HepG2 (cell line): ENCODE results near the gene ABHD1. TPM values are rescaled to one million over a fixed set of nuclear protein-coding genes. Genes with fewer than 3 reads are reported as not detected.
A peak's percentile ranks its signal among the peaks of the same experiment; 100 is the strongest.

Experiments
- CEBPB ChIP-seq: IDR thresholded peaks from 2 replicates; pipeline ENCODE4 v1.6.1; 2011; ENCODE audit warnings: low read depth, low read length, improper control_type of control experiment, borderline replicate concordance
- FLYWCH1 ChIP-seq: sonication (generic); formaldehyde crosslinking; IDR thresholded peaks from 2 replicates; pipeline ENCODE4 v1.8.1; 2023; ENCODE audit warnings: mild to moderate bottlenecking, missing genetic modification reagents
- GLI4 ChIP-seq: sonication (generic); formaldehyde crosslinking; IDR thresholded peaks from 2 replicates; pipeline ENCODE4 v1.5.1; 2020; ENCODE audit warnings: missing genetic modification reagents, mild to moderate bottlenecking, moderate library complexity, borderline replicate concordance
- HMG20A ChIP-seq: IDR thresholded peaks from 2 replicates; pipeline ENCODE4 v1.6.1; 2016; ENCODE audit warnings: borderline replicate concordance
- ISL2 ChIP-seq: sonication (generic); formaldehyde crosslinking; IDR thresholded peaks from 2 replicates; pipeline ENCODE4 v1.5.0; 2020; ENCODE audit warnings: missing genetic modification reagents
- ISX ChIP-seq: sonication (generic); formaldehyde crosslinking; conservative IDR thresholded peaks from 2 replicates; pipeline ENCODE4 v1.5.0; 2020; ENCODE audit warnings: missing genetic modification reagents
- KLF16 ChIP-seq, 2 experiments: sonication (generic) in 1 of 2; formaldehyde crosslinking in 1 of 2; IDR thresholded peaks; 2 replicates each; pipeline versions ENCODE4 v1.6.1 to v1.8.0; 2016 to 2023; ENCODE audit warnings: missing genetic modification reagents in 2 of 2, missing compliant biosample characterization in 1 of 2
- LCORL ChIP-seq, 2 experiments: fragments of 450-650 bp in 1 of 2; sonication (generic) in 1 of 2; formaldehyde crosslinking in 1 of 2; IDR thresholded peaks; 2 replicates each; pipeline versions ENCODE4 v1.5.0 to v1.6.1; 2017 to 2020; ENCODE audit warnings: antibody characterized with exemption in 1 of 2, missing genetic modification reagents in 1 of 2
- NFYB ChIP-seq: sonication (generic); formaldehyde crosslinking; IDR thresholded peaks from 2 replicates; pipeline ENCODE4 v1.4.0; 2020; ENCODE audit warnings: missing genetic modification reagents
- PHF20 ChIP-seq: sonication (generic); formaldehyde crosslinking; IDR thresholded peaks from 2 replicates; pipeline ENCODE4 v1.5.0; 2020; ENCODE audit warnings: mild to moderate bottlenecking, missing genetic modification reagents
- RARG ChIP-seq: sonication (generic); formaldehyde crosslinking; IDR thresholded peaks from 2 replicates; pipeline ENCODE4 v1.4.0; 2020; ENCODE audit warnings: low read depth, mild to moderate bottlenecking, missing genetic modification reagents
- SALL1 ChIP-seq: sonication (generic); formaldehyde crosslinking; IDR thresholded peaks from 2 replicates; pipeline ENCODE4 v1.8.0; 2022; ENCODE audit warnings: mild to moderate bottlenecking, missing genetic modification reagents
- SAP130 ChIP-seq: IDR thresholded peaks from 2 replicates; pipeline ENCODE4 v1.6.1; 2016; ENCODE audit warnings: low read depth
- ZBTB42 ChIP-seq: sonication (generic); formaldehyde crosslinking; IDR thresholded peaks from 2 replicates; pipeline ENCODE4 v1.5.0; 2020; ENCODE audit warnings: mild to moderate bottlenecking, missing genetic modification reagents
- ZNF160 ChIP-seq: sonication (generic); formaldehyde crosslinking; IDR thresholded peaks from 2 replicates; pipeline ENCODE4 v1.8.0; 2022; ENCODE audit warnings: mild to moderate bottlenecking, inconsistent platforms, missing genetic modification reagents
- ZNF543 ChIP-seq: sonication (generic); formaldehyde crosslinking; IDR thresholded peaks from 2 replicates; pipeline ENCODE4 v1.4.0; 2020; ENCODE audit warnings: mild to moderate bottlenecking, missing genetic modification reagents
- ZNF547 ChIP-seq: sonication (generic); formaldehyde crosslinking; IDR thresholded peaks from 2 replicates; pipeline ENCODE4 v1.5.1; 2020; ENCODE audit warnings: mild to moderate bottlenecking, missing genetic modification reagents
- ZNF781 ChIP-seq: sonication (generic); formaldehyde crosslinking; IDR thresholded peaks from 2 replicates; pipeline ENCODE4 v1.5.1; 2020; ENCODE audit warnings: borderline replicate concordance, mild to moderate bottlenecking, missing genetic modification reagents; ENCODE audit errors: not compliant biosample characterization
- ZNF782 ChIP-seq: sonication (generic); formaldehyde crosslinking; IDR thresholded peaks from 2 replicates; pipeline ENCODE4 v1.4.0; 2020; ENCODE audit warnings: missing genetic modification reagents, mild to moderate bottlenecking, borderline replicate concordance
- ZZZ3 ChIP-seq: sonication (generic); formaldehyde crosslinking; IDR thresholded peaks from 2 replicates; pipeline ENCODE4 v1.4.0; 2020; ENCODE audit warnings: missing genetic modification reagents, mild to moderate bottlenecking, borderline replicate concordance
- polyA plus RNA-seq, 8 experiments: library from polyadenylated mRNA; depleted of rRNA in 3 of 8; stranded (reverse) in 7 of 8; unstranded in 1 of 8; fragments of >200 nt; fragmentation: Illumina TruSeq in 4 of 8; extraction: Trizol in 4 of 8; gene quantifications; 2 replicates each; pipeline versions ENCODE4 v1.2.1 to v1.2.3, GENCODE V29; 2011 to 2016; ENCODE audit warnings: low read depth in 4 of 8, missing spikeins in 1 of 8, mixed read lengths in 1 of 8; ENCODE audit not compliant: insufficient read depth in 1 of 8
- total RNA-seq, 5 experiments: library from RNA; depleted of rRNA; stranded (reverse); fragments of >200 nt; fragmentation: Illumina TruSeq; extraction: Trizol; gene quantifications; 2 replicates each; pipeline ENCODE4 v1.2.3, GENCODE V29; 2016; ENCODE audit warnings: low read depth in 1 of 5
- TF ChIP-seq, protein P1 (sequence below), 2 experiments: sonication (generic) in 1 of 2; formaldehyde crosslinking in 1 of 2; IDR thresholded peaks; 2 replicates each; pipeline versions ENCODE4 v1.5.1 to v1.6.1; 2011 to 2020; ENCODE audit warnings: borderline replicate concordance in 1 of 2, low read depth in 1 of 2, low read length in 1 of 2, mild to moderate bottlenecking in 1 of 2, missing genetic modification reagents in 1 of 2, moderate library complexity in 1 of 2
- TF ChIP-seq, protein P2 (sequence below): sonication (generic); formaldehyde crosslinking; IDR thresholded peaks from 2 replicates; pipeline ENCODE4 v1.4.0; 2020; ENCODE audit warnings: missing genetic modification reagents, mild to moderate bottlenecking, borderline replicate concordance
- TF ChIP-seq, protein P3 (sequence below): sonication (generic); formaldehyde crosslinking; IDR thresholded peaks from 2 replicates; pipeline ENCODE4 v1.4.0; 2020; ENCODE audit warnings: mild to moderate bottlenecking, missing genetic modification reagents

Gene ABHD1
- total and polyA plus RNA-seq, 2 of the 13 experiments (the other 11 are each of a cell fraction or from before 2014, with no cell fraction given): 0.04 to 0.81 TPM

DNA sequence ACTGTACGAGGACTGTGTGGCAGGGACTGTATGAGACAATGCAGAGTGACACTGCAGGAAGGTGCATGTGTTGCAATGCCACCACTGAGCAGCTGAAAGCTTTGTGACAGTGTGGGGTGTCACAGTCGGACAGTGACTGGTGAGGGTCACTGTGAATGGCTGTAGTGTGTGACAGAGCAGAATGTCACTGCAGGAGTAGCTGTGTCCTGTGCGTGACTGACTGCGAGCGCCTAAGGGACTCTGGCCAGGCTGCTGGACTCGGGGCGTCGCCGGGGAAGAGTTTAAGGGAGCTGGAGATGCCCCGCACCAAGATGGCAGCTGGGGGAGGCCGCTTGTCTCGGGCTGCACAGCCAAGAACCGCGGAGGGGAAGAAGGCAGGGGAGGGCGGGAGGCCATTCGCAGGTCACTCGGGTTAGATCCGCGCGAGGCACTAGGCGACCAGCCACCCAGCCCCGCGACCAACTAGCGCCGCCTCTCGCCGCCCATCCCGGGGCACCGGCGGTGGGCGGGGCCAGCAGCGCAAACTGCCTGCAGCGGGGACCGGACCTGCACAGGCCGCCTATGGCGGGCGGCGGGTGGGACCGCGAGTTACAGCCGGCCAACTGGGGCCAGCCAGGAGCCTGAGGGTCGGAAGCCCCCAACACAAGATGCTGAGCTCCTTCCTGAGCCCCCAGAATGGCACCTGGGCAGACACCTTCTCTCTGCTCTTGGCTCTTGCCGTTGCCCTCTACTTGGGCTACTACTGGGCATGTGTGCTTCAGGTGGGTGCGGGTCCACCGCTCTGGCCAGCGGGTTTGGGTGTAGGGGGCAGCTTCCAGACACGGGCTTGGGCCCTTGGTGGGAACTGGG is at the start of gene ABHD1 (continued):
- TF ChIP-seq, protein P1, sequence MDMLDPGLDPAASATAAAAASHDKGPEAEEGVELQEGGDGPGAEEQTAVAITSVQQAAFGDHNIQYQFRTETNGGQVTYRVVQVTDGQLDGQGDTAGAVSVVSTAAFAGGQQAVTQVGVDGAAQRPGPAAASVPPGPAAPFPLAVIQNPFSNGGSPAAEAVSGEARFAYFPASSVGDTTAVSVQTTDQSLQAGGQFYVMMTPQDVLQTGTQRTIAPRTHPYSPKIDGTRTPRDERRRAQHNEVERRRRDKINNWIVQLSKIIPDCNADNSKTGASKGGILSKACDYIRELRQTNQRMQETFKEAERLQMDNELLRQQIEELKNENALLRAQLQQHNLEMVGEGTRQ (IDR thresholded peaks at IDR 0.05; ENCODE audit: low read depth, low read length): 0 out of 2 replicates have a peak, but pooled peaks have one; percentile 19
- TF ChIP-seq, protein P1 (CRISPR knock-in tag; IDR thresholded peaks at IDR 0.05; ENCODE audit: borderline replicate concordance): no peak; the same call in 1 of the 2 replicates
- TF ChIP-seq GLI4 (CRISPR knock-in tag): peak; percentile 54; the same call in 1 of the 2 replicates
- no peak for TF ChIP-seq ISX (CRISPR knock-in tag)
- TF ChIP-seq CEBPB: peak; percentile 97
- peak; percentile 61; the same call in 1 of the 2 replicates for TF ChIP-seq ISL2
- no peak for TF ChIP-seq HMG20A
- no peak for TF ChIP-seq ZBTB42 (CRISPR knock-in tag)
- peak; percentile 56; the same call in 1 of the 2 replicates for TF ChIP-seq ZNF547 (CRISPR knock-in tag)
- TF ChIP-seq NFYB: peak; percentile 44; the same call in 1 of the 2 replicates
- TF ChIP-seq, protein P2, sequence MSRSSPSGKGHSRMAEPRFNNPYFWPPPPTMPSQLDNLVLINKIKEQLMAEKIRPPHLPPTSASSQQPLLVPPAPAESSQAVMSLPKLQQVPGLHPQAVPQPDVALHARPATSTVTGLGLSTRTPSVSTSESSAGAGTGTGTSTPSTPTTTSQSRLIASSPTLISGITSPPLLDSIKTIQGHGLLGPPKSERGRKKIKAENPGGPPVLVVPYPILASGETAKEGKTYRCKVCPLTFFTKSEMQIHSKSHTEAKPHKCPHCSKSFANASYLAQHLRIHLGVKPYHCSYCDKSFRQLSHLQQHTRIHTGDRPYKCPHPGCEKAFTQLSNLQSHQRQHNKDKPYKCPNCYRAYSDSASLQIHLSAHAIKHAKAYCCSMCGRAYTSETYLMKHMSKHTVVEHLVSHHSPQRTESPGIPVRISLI (CRISPR knock-in tag): 0 out of 2 replicates have a peak, but pooled peaks have one; percentile 21
- TF ChIP-seq ZNF781 (CRISPR knock-in tag): peak; percentile 52
- peak; percentile 75 for TF ChIP-seq SALL1
- TF ChIP-seq ZNF160 (CRISPR knock-in tag): 0 out of 2 replicates have a peak, but pooled peaks have one; percentile 24
- TF ChIP-seq SAP130 (CRISPR knock-in tag): peak; percentile 77; the same call in 1 of the 2 replicates
- no peak for TF ChIP-seq FLYWCH1 (CRISPR knock-in tag)
- peak; percentile 81; the same call in 1 of the 2 replicates for TF ChIP-seq ZNF543
- peak; percentile 62; the same call in 1 of the 2 replicates for TF ChIP-seq ZZZ3 (CRISPR knock-in tag)
- TF ChIP-seq ZNF782: peak; percentile 73; the same call in 1 of the 2 replicates
- TF ChIP-seq KLF16 (CRISPR knock-in tag; IDR thresholded peaks at IDR 0.05): peak in 1 of 2 experiments; percentile 2; a peak in 1 of 4 replicates
- TF ChIP-seq, protein P3, sequence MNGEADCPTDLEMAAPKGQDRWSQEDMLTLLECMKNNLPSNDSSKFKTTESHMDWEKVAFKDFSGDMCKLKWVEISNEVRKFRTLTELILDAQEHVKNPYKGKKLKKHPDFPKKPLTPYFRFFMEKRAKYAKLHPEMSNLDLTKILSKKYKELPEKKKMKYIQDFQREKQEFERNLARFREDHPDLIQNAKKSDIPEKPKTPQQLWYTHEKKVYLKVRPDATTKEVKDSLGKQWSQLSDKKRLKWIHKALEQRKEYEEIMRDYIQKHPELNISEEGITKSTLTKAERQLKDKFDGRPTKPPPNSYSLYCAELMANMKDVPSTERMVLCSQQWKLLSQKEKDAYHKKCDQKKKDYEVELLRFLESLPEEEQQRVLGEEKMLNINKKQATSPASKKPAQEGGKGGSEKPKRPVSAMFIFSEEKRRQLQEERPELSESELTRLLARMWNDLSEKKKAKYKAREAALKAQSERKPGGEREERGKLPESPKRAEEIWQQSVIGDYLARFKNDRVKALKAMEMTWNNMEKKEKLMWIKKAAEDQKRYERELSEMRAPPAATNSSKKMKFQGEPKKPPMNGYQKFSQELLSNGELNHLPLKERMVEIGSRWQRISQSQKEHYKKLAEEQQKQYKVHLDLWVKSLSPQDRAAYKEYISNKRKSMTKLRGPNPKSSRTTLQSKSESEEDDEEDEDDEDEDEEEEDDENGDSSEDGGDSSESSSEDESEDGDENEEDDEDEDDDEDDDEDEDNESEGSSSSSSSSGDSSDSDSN (CRISPR knock-in tag): peak; percentile 60
- peak; percentile 48; the same call in 1 of the 2 replicates for TF ChIP-seq PHF20 (CRISPR knock-in tag)
- TF ChIP-seq RARG (CRISPR knock-in tag): 0 out of 2 replicates have a peak, but pooled peaks have one; percentile 42
- no peak for TF ChIP-seq LCORL (IDR thresholded peaks at IDR 0.05)
- peak; percentile 33; the same call in 1 of the 2 replicates for TF ChIP-seq LCORL (CRISPR knock-in tag; IDR thresholded peaks at IDR 0.05)
